HEK293 (cell line): ENCODE measurements around the gene SIN3A.

Source experiments
- CTCF ChIA-PET: fragments of 350-600 bp; formaldehyde crosslinking; extraction: SDS; loops from one replicate; lab custom pipeline; 2021; ENCODE audit warnings: antibody characterized with exemption; lab: Yijun Ruan, JAX
- POLR2A ChIA-PET: fragments of 300-600 bp; formaldehyde crosslinking; extraction: SDS; loops from one replicate; lab custom pipeline; 2020; ENCODE audit warnings: antibody characterized with exemption, inconsistent platforms; lab: Yijun Ruan, JAX
- H3K27ac ChIP-seq: fragments of 200-500 bp; sonication (Bioruptor generic); 2 replicates; pipeline ENCODE4 v1.5.1; 2014; ENCODE audit warnings: low read depth, low read length, control low read depth, inconsistent platforms; ENCODE audit errors: extremely low read depth
- H3K36me3 ChIP-seq, 2 experiments: fragments of 200-500 bp in 1 of 2; sonication (Bioruptor generic) in 1 of 2; 1 replicate in 1 of 2; 2 replicates in 1 of 2; pipeline ENCODE4 v1.5.1; 2014 to 2017; ENCODE audit warnings: inconsistent platforms in 2 of 2, low read length in 2 of 2; ENCODE audit not compliant: control insufficient read depth in 2 of 2, insufficient read depth in 1 of 2
- H3K4me1 ChIP-seq: fragments of 200-500 bp; sonication (Bioruptor generic); 2 replicates; pipeline ENCODE4 v1.5.1; 2014; ENCODE audit warnings: mild to moderate bottlenecking, low read length, inconsistent platforms; ENCODE audit not compliant: control insufficient read depth, insufficient read depth
- H3K4me3 ChIP-seq: 2 replicates; pipeline ENCODE4 v1.5.1; 2011; ENCODE audit warnings: low read depth, mild to moderate bottlenecking, control low read depth, low read length, moderate library complexity
- H3K9me3 ChIP-seq: fragments of 200-500 bp; sonication (Bioruptor generic); 2 replicates; pipeline ENCODE4 v1.5.1; 2014; ENCODE audit warnings: low read depth, low read length, inconsistent platforms; ENCODE audit not compliant: control insufficient read depth, insufficient read depth
- IKZF3 ChIP-seq: fragments of 450-650 bp; IDR thresholded peaks from 2 replicates; pipeline ENCODE4 v1.5.0; 2018; ENCODE audit warnings: missing biosample characterization, mild to moderate bottlenecking, missing genetic modification characterization, moderate library complexity
- KLF17 ChIP-seq: fragments of 450-650 bp; formaldehyde crosslinking; IDR thresholded peaks from 2 replicates; pipeline ENCODE4 v1.5.1; 2016; ENCODE audit warnings: missing biosample characterization, missing genetic modification characterization
- TCF7L2 ChIP-seq: IDR thresholded peaks from 2 replicates; pipeline ENCODE4 v1.6.1; 2011; ENCODE audit warnings: low read depth, mild to moderate bottlenecking, inconsistent platforms, low read length, moderate library complexity, borderline replicate concordance
- ZBTB11 ChIP-seq: fragments of 450-650 bp; formaldehyde crosslinking; conservative IDR thresholded peaks from 2 replicates; pipeline ENCODE4 v1.5.1; 2016; ENCODE audit warnings: low read depth, missing biosample characterization, missing genetic modification characterization
- ZBTB17 ChIP-seq: fragments of 450-650 bp; formaldehyde crosslinking; IDR thresholded peaks from 2 replicates; pipeline ENCODE4 v1.5.1; 2016; ENCODE audit warnings: missing biosample characterization, missing genetic modification characterization
- ZBTB8A ChIP-seq: fragments of 450-650 bp; formaldehyde crosslinking; IDR thresholded peaks from 2 replicates; pipeline ENCODE4 v1.5.1; 2016; ENCODE audit warnings: missing biosample characterization, missing genetic modification characterization
- ZFP37 ChIP-seq: fragments of 450-650 bp; formaldehyde crosslinking; IDR thresholded peaks from 2 replicates; pipeline ENCODE4 v1.5.1; 2016; ENCODE audit warnings: missing biosample characterization, missing genetic modification characterization
- ZFP69B ChIP-seq: fragments of 450-650 bp; formaldehyde crosslinking; IDR thresholded peaks from 2 replicates; pipeline ENCODE4 v1.5.1; 2016; ENCODE audit warnings: missing biosample characterization, missing genetic modification characterization
- ZNF10 ChIP-seq: fragments of 450-650 bp; formaldehyde crosslinking; IDR thresholded peaks from 2 replicates; pipeline ENCODE4 v1.5.1; 2017; ENCODE audit warnings: missing biosample characterization, missing genetic modification characterization
- ZNF132 ChIP-seq: fragments of 450-650 bp; formaldehyde crosslinking; IDR thresholded peaks from 2 replicates; pipeline ENCODE4 v1.5.1; 2017; ENCODE audit warnings: missing biosample characterization, missing genetic modification characterization, borderline replicate concordance
- ZNF133 ChIP-seq: fragments of 450-650 bp; formaldehyde crosslinking; IDR thresholded peaks from 2 replicates; pipeline ENCODE4 v1.5.1; 2016; ENCODE audit warnings: missing biosample characterization, missing genetic modification characterization
- ZNF140 ChIP-seq: fragments of 450-650 bp; formaldehyde crosslinking; IDR thresholded peaks from 2 replicates; pipeline ENCODE4 v1.5.1; 2016; ENCODE audit warnings: missing biosample characterization, missing genetic modification characterization
- ZNF175 ChIP-seq: fragments of 450-650 bp; formaldehyde crosslinking; IDR thresholded peaks from 2 replicates; pipeline ENCODE4 v1.5.1; 2016; ENCODE audit warnings: missing biosample characterization, missing genetic modification characterization
- ZNF18 ChIP-seq: fragments of 450-650 bp; formaldehyde crosslinking; IDR thresholded peaks from 2 replicates; pipeline ENCODE4 v1.5.1; 2016; ENCODE audit warnings: missing biosample characterization, missing genetic modification characterization
- ZNF2 ChIP-seq: fragments of 450-650 bp; formaldehyde crosslinking; IDR thresholded peaks from 2 replicates; pipeline ENCODE4 v1.5.1; 2016; ENCODE audit warnings: missing biosample characterization, missing genetic modification characterization
- ZNF23 ChIP-seq: fragments of 450-650 bp; formaldehyde crosslinking; IDR thresholded peaks from 2 replicates; pipeline ENCODE4 v1.5.1; 2016; ENCODE audit warnings: missing biosample characterization, missing genetic modification characterization, borderline replicate concordance
- ZNF24 ChIP-seq: fragments of 450-650 bp; formaldehyde crosslinking; IDR thresholded peaks from 2 replicates; pipeline ENCODE4 v1.5.1; 2016; ENCODE audit warnings: missing biosample characterization, missing genetic modification characterization
- ZNF248 ChIP-seq: fragments of 450-650 bp; formaldehyde crosslinking; IDR thresholded peaks from 2 replicates; pipeline ENCODE4 v1.5.1; 2017; ENCODE audit warnings: missing biosample characterization, missing genetic modification characterization
- ZNF266 ChIP-seq: fragments of 450-650 bp; formaldehyde crosslinking; IDR thresholded peaks from 2 replicates; pipeline ENCODE4 v1.5.1; 2016; ENCODE audit warnings: missing biosample characterization, missing genetic modification characterization, low read depth
- ZNF302 ChIP-seq: fragments of 450-650 bp; formaldehyde crosslinking; IDR thresholded peaks from 2 replicates; pipeline ENCODE4 v1.5.1; 2016; ENCODE audit warnings: missing biosample characterization, missing genetic modification characterization, low read depth
- ZNF324 ChIP-seq: fragments of 450-650 bp; formaldehyde crosslinking; IDR thresholded peaks from 2 replicates; pipeline ENCODE4 v1.5.1; 2016; ENCODE audit warnings: missing biosample characterization, missing genetic modification characterization
- ZNF335 ChIP-seq: fragments of 450-650 bp; formaldehyde crosslinking; conservative IDR thresholded peaks from 2 replicates; pipeline ENCODE4 v1.5.1; 2016; ENCODE audit warnings: missing biosample characterization, missing genetic modification characterization
- ZNF37A ChIP-seq: fragments of 450-650 bp; IDR thresholded peaks from 2 replicates; pipeline ENCODE4 v1.5.1; 2018; ENCODE audit warnings: missing biosample characterization, missing genetic modification characterization
- ZNF433 ChIP-seq: fragments of 450-650 bp; formaldehyde crosslinking; IDR thresholded peaks from 2 replicates; pipeline ENCODE4 v1.5.1; 2016; ENCODE audit warnings: missing biosample characterization, missing genetic modification characterization, low read depth
- ZNF488 ChIP-seq: fragments of 450-650 bp; formaldehyde crosslinking; IDR thresholded peaks from 2 replicates; pipeline ENCODE4 v1.5.1; 2016; ENCODE audit warnings: missing biosample characterization, missing genetic modification characterization
- ZNF501 ChIP-seq: fragments of 450-650 bp; formaldehyde crosslinking; IDR thresholded peaks from 2 replicates; pipeline ENCODE4 v1.5.1; 2016; ENCODE audit warnings: missing biosample characterization, missing genetic modification characterization
- ZNF548 ChIP-seq: fragments of 450-650 bp; formaldehyde crosslinking; IDR thresholded peaks from 2 replicates; pipeline ENCODE4 v1.5.1; 2016; ENCODE audit warnings: missing biosample characterization, missing genetic modification characterization
- ZNF561 ChIP-seq: fragments of 450-650 bp; IDR thresholded peaks from 2 replicates; pipeline ENCODE4 v1.5.1; 2018; ENCODE audit warnings: missing biosample characterization, missing genetic modification characterization, borderline replicate concordance
- ZNF629 ChIP-seq: fragments of 450-650 bp; formaldehyde crosslinking; IDR thresholded peaks from 2 replicates; pipeline ENCODE4 v1.5.1; 2017; ENCODE audit warnings: missing biosample characterization, missing genetic modification characterization
- ZNF658 ChIP-seq: fragments of 450-650 bp; formaldehyde crosslinking; IDR thresholded peaks from 2 replicates; pipeline ENCODE4; 2016; ENCODE audit warnings: missing biosample characterization, missing genetic modification characterization
- ZNF768 ChIP-seq: fragments of 450-650 bp; formaldehyde crosslinking; IDR thresholded peaks from 2 replicates; pipeline ENCODE4 v1.5.1; 2018; ENCODE audit warnings: missing biosample characterization, mild to moderate bottlenecking, missing genetic modification characterization

SIN3A gene

GRCh38 chr15:75452364-75452864, 924 bp upstream of the SIN3A start (continued):
- TF ChIP-seq ZBTB8A (tag by site-specific recombination) (peak; percentile 16), ZNF23 (tag by site-specific recombination) (no peak), ZNF18 (no peak), ZNF548 (no peak), ZNF561 (tag by site-specific recombination) (0 out of 2 replicates have a peak, but pooled peaks have one; percentile 9), ZNF629 (peak; percentile 31; the same call in 1 of the 2 replicates), ZNF24 (tag by site-specific recombination) (0 out of 2 replicates have a peak, but pooled peaks have one; percentile 15), ZBTB11 (peak; percentile 68), ZNF37A (tag by site-specific recombination) (no peak), ZNF140 (tag by site-specific recombination) (no peak), ZNF488 (tag by site-specific recombination) (no peak), KLF17 (tag by site-specific recombination) (no peak), ZNF133 (tag by site-specific recombination) (no peak), ZNF248 (tag by site-specific recombination) (no peak), ZNF335 (tag by site-specific recombination) (peak; percentile 69), ZNF501 (tag by site-specific recombination) (0 out of 2 replicates have a peak, but pooled peaks have one; percentile 11), ZBTB17 (tag by site-specific recombination) (peak; percentile 99), TCF7L2 (no peak), ZNF175 (tag by site-specific recombination) (no peak)

GRCh38 chr15:75451202-75451673, 252 bp downstream of the SIN3A start:
- Histone ChIP-seq H3K4me3 (peak overlapping the region; percentile 96), H3K27ac (peak overlapping the region; percentile 90), H3K36me3 (peaks cover 0 to 5% of the 10 kb centered on the region in 2 experiments; a peak in 1 of 3 replicates), H3K4me1 (peaks cover 19% of the 10 kb centered on the region), H3K9me3 (no peaks in the 10 kb centered on the region)
- POLR2A ChIA-PET = interaction anchor here (0.6 to 6.8 kb wide), 33 partner anchors 9 to 1480 kb away, joined by 3 to 242 read pairs (median 6); partner anchors contain the start of genes COMMD4, CSPG4, IMP3 and MAN2C1
- CTCF ChIA-PET = interaction anchor here (0.6 to 7.5 kb wide), 5 partner anchors 16 to 141 kb away, joined by 3 to 63 read pairs (median 4); partner anchors contain the start of gene MAN2C1
- TF ChIP-seq ZNF266 = no peak
- no peak for TF ChIP-seq ZNF768
- TF ChIP-seq ZFP37 (tag by site-specific recombination) = no peak
- TF ChIP-seq ZNF324 = peak; percentile 62; the same call in 1 of the 2 replicates
- TF ChIP-seq ZNF10 = no peak
- TF ChIP-seq ZNF433 (tag by site-specific recombination) = no peak
- TF ChIP-seq ZNF302 (tag by site-specific recombination) = no peak
- TF ChIP-seq ZNF132 (tag by site-specific recombination) = no peak
- TF ChIP-seq IKZF3 (tag by site-specific recombination) = no peak
- no peak for TF ChIP-seq ZNF658
- peak; percentile 79 for TF ChIP-seq KLF17 (tag by site-specific recombination)
- no peak for TF ChIP-seq ZNF24 (tag by site-specific recombination)
- TF ChIP-seq ZNF2 (tag by site-specific recombination) = peak; percentile 47; the same call in 1 of the 2 replicates
- TF ChIP-seq ZFP69B (tag by site-specific recombination) = 0 out of 2 replicates have a peak, but pooled peaks have one; percentile 37
